ENCODE measurements around the gene GDPD4.

DNA sequence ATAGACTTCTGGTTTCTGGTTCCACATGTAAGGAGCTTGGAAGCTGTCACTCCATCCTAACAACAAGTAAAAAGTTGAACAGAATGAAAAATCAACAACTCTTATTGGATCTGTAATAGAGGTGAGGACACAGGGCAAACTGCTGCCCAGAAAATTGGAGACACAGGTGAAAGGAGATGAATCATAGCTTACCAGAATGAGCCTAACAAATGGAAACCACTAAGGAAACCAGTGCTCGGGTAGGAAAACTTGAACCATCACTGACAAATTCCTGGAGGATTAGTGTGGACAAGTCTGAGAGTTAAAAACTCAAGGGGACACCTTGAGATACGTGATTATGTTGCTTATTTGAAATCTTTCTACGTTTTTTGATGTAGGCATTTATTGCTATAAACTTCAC lies 52.1 kb downstream of the GDPD4 start:
- no peak for TF ChIP-seq CTCF (IDR thresholded peaks at IDR 0.05; ENCODE audit: low read depth, low read length)
- TF ChIP-seq POLR2A (IDR thresholded peaks at IDR 0.05; ENCODE audit: extremely low read depth, insufficient read length), result no peak
- TF ChIP-seq, protein P1, sequence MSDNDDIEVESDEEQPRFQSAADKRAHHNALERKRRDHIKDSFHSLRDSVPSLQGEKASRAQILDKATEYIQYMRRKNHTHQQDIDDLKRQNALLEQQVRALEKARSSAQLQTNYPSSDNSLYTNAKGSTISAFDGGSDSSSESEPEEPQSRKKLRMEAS (IDR thresholded peaks at IDR 0.05; ENCODE audit: low read depth, low read length), result no peak
- no peak for TF ChIP-seq MYC (IDR thresholded peaks at IDR 0.05; ENCODE audit: low read depth, low read length)

Measured in NB4 (cell line).